Fibroblast of mammary gland (primary cell): ENCODE measurements around the gene PBX1.

Experiments used
- DNase-seq: peaks from one replicate; pipeline ENCODE4 v3.0.0-alpha.2; 2010; ENCODE audit warnings: low read depth
- H3K4me3 ChIP-seq: 2 replicates; pipeline ENCODE4 v1.5.1; 2011; ENCODE audit warnings: low read depth, mild to moderate bottlenecking, low read length, moderate library complexity; ENCODE audit not compliant: control insufficient read depth
- TF ChIP-seq, protein P1 (sequence below): conservative IDR thresholded peaks from 2 replicates; pipeline ENCODE4 v1.5.1; 2011; ENCODE audit warnings: low read depth, low read length, inconsistent platforms; ENCODE audit not compliant: control insufficient read depth, insufficient read depth

Gene PBX1

DNA sequence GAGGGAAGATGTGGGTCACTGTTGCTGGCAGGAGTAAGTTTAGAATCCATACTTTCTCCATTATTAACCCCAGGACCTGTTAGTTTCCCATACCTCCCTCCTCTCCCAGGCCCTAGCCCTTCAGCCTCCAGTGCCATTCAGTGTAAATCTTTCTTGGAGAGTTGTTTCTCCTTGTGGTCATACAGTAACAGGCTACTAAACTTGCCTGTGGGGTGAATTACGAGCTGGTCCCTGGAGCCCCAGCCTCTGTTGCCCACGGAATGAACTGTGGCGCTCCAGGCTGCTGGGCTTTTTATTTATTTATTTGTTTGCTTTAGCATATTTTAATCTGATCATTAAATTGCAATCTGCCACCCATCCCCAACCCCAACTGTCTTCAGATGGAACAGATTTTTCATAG is 305.2 kb downstream of the PBX1 start:
- no peak overlapping the region for H3K4me3 ChIP-seq
- no peak for DNase-seq
- TF ChIP-seq, protein P1, sequence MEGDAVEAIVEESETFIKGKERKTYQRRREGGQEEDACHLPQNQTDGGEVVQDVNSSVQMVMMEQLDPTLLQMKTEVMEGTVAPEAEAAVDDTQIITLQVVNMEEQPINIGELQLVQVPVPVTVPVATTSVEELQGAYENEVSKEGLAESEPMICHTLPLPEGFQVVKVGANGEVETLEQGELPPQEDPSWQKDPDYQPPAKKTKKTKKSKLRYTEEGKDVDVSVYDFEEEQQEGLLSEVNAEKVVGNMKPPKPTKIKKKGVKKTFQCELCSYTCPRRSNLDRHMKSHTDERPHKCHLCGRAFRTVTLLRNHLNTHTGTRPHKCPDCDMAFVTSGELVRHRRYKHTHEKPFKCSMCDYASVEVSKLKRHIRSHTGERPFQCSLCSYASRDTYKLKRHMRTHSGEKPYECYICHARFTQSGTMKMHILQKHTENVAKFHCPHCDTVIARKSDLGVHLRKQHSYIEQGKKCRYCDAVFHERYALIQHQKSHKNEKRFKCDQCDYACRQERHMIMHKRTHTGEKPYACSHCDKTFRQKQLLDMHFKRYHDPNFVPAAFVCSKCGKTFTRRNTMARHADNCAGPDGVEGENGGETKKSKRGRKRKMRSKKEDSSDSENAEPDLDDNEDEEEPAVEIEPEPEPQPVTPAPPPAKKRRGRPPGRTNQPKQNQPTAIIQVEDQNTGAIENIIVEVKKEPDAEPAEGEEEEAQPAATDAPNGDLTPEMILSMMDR: no peak

DNA sequence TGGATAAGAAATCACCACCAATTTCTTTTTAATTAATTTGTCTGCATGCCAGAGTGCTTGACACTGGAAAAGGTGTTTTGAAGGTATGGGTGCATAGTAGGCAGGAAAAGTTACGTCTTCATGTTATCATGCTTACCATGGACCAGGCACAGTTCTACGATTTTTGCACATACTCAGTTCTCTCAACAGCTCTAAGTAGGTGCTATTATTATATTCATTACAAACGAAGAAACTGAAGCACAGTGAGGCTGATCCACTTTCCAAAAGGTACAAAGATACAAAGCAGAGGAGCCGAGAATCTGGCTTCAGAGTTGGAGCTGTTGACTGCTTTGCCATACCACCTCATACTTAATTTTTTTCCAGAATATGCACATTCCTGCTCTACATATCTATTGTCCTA is 306.4 kb downstream of the PBX1 start:
- TF ChIP-seq, protein P1: no peak
- DNase-seq: no peak
- no peak overlapping the region for H3K4me3 ChIP-seq

DNA sequence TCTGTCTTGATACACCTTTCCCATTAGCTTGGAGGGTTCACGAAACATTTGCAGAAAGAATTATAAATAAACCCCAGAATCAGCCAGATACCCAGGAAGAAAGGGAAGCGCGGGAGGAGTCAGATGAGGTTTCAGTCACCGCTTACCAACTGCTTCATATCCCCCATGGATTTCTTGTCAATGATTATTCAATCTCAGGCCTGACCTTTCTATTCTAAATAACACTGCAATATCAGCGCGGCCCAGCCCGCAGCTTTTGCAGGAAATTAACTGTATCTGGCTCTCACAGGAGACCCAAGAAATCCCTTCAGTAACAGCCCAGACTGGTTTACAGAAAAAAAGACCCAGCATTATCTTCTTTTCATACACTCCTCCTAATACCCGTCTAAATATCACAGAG is 308.6 kb downstream of the PBX1 start:
- H3K4me3 ChIP-seq: no peak overlapping the region
- DNase-seq: no peak
- TF ChIP-seq, protein P1: no peak

DNA sequence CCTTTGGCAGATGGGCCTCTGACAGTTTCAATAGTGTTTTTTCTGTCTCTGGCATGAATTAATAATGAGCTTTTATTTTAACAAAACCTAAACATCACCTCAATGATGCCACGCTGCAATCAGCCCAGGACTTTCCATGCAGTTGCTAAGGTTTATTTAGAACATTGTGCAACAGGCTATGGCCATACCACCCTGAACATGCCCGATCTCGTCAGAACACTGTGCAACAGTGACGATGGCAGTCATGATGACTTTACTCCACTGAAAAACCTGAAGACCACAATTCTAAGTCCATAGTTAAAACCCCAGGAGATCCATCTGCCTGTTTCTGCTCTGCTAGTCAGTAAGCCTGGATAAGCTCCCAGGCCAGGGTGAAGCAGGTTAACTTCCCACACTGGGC is 310.0 kb downstream of the PBX1 start:
- TF ChIP-seq, protein P1: no peak
- no peak for DNase-seq
- H3K4me3 ChIP-seq: no peak overlapping the region

DNA sequence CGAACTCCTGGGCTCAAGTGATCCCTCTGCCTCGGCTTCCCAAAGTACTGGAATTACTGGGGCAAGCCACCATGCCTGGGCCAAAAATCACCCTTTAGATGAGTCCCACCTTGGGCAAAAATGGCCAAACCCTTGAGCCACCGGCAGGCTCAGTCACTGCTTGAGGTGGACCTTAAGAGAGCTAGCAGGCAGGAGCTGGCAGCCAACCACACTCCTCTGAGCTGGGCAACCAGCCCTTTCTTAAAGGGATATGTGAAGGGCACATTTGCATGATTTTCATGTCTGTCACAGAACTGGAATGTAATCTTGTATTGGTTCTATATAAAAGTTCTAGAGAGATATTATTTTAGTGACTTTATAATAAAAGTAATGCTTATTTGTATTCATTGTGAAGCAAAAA is 316.5 kb downstream of the PBX1 start:
- TF ChIP-seq, protein P1: no peak
- no peak overlapping the region for H3K4me3 ChIP-seq
- no peak for DNase-seq

DNA sequence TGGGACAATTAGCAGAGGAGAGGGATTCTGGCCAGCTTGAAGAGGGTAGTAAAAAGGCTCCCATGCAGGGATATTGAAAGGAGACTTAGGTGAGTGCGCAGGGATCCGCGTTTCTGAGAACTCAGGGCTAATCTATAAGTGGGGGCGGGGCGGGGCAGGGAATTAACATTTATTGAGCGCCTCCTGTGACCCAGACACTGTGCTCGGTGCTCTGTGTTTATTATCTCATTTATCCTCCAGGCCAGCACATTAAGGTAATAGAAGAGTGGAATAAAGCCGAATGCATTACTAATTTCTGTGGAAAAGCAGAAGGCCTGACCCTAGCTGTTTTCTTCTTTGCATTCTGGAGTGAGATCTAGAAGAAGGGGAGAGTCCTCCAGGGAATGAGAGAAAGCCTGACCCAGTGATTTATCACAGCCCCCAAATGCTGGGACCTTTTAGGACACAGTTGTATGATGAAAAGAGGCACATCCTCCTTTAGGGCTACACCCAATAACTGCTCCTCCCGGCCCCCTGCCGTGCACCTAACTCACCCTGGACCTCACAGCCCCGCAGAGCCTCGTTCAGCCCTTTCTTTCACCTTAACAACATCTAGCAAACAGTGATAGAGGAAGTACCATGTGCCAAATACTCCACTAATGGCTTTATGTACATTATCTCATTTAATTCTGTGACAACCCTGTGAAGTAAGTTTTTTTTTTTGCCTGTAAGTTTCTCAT is 317.6 kb downstream of the PBX1 start:
- H3K4me3 ChIP-seq: no peak overlapping the region
- TF ChIP-seq, protein P1: no peak

DNA sequence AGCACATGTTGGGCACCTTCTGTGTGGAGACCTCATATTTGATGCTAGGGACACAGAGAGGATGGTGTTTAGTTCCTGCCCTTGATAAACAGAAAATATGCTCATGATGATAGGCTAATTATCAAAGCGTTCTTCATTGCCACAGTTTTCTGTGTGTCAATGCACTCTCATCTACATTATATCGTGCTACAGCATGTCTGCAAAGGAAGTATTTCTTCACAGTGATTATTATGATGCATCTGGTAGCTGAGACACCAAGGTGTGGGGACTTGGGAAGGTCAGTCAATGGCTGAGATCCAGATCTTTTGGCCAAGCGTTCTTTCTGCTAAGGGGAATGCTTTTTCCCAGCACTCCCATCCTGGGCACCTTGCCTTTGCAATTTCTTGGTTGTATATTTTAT is 321.2 kb downstream of the PBX1 start:
- TF ChIP-seq, protein P1: no peak
- H3K4me3 ChIP-seq: no peak overlapping the region
- no peak for DNase-seq

More for the DNA sequence above, 317.6 kb downstream of the PBX1 start:
- DNase-seq: no peak
